GM18526 (cell line): ENCODE data around the gene ELAVL1.

Source experiments
- POLR2A ChIP-seq: IDR thresholded peaks from 3 replicates; pipeline ENCODE4 v1.6.1; 2011; ENCODE audit not compliant: insufficient read length; ENCODE audit errors: extremely low read depth

The ELAVL1 gene

DNA sequence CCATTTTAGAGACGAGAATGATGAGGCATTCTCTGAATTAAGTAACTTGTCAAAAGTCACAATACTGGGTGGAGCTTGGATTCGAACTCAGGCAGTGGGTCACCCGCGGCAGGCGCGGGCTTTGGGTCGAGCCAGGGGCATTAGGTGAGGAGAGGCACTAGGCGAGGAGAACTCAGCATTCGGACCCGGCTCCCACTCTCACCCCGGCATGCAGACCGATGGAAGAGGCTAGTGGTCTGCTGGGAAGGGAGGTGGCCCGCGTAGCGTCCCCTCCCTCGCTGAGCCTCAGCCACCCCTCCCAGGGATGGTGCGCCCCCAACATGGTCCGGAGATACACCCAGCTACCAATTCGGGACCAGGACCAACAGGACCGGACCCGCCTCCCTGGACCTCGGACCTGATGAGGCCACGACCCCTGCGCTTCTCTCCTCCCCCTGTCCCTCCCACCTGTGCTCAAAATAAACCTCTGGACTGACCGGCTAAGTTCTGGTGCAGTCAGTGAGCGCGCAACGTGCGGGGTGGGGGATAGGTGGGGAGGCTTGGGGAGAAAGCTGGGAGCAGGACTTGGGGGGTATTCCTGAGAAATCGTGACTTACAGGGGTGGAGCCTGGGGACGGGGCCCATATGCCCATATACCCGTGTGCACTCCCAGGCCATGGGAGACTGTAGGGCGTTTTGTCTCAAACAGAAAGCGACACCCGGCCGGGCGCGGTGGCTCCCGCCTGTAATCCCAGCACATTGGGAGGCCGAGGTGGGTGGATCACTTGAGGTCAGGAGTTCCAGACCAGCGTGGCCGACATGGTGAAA lies 86.6 kb downstream of the ELAVL1 start:
- TF ChIP-seq POLR2A = no peak

DNA sequence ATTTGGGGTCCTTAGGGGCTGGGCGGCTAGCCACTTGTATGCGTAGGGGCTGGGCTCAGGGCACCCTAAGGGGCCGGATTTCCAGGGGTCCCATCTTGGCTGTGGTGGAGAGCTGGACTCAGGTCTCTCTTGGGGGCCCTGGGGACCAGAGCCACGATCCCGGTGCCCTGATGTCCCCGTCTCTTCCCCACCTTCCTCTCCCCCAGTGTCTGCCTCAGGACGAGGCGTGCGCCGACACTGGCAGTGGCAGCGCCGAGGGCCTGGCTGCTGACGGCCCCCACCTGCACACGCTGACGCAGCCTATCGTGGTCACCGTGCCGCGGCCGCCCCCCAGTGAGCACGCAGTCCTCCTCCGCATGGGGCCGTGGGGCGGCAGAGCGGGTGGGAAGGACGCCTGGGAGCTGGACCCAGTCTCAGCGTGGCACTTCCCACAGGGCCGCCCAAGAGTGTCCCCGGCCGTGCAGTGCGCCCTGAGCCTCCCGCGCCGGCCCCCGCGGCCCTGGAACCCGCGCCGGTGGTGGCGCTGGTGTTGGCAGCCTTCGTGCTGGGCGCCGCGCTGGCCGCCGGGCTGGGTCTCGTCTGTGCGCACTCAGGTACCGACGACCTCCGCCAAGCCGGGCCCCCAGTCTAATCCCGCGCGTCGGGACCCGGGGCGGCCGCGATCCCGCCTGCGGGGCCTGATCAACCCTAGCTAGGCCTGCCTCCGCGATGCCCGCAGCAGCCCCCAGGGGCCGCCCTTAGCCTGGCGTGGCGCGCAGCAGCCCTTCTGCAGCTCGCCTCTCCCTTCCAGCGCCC lies 88.0 kb downstream of the ELAVL1 start:
- no peak for TF ChIP-seq POLR2A

DNA sequence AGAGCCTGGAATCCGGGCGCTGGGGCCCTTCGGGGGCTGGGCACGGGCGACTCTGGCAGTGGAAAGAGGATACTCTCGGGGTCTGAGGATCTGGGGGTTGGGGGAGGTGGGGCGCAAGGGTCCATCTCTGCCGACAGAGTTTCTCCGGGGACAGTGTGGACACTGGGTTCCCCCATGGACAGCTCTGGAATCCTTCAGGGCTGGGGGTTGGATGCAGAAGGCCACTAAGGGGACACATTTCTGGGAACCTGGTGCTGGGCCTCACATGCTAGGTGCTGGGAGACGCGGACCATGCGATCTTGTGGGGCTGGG lies 88.5 kb downstream of the ELAVL1 start:
- TF ChIP-seq POLR2A = no peak

DNA sequence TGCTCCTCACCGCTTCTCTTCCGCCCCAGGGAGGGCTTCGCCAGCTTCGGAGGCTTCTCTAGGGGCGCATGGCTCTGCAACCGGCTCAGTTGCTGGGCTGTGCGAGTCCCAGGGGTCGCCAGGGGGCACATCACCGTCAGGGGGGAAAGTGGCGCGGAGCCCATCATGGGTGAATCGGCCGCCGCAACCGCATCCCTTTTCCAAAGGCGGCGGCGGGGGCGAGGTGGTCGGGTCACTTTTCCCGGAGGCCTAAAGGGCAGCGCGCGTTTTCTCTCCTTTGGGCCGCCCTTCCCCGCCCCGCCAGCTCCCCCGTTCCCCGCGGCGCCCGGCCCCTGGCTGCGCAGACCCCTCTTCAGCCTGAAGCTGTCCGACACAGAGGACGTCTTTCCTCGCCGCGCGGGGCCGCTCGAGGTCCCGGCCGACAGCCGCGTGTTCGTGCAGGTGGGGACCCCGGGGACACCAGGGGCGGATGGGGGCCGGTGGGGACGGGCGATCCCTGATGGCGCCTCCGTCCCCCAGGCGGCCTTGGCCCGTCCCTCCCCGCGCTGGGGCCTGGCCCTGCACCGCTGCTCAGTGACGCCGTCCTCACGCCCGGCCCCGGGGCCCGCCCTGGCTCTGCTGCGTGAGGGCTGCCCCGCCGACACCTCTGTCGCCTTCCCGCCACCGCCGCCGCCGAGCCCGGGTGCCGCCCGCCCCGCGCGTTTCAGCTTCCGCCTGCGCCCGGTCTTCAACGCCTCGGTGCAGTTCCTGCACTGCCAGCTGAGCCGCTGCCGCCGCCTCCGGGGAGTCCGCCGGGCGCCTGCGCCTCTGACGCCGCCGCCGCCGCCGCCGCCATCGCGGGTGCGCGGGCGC lies 89.1 kb downstream of the ELAVL1 start:
- TF ChIP-seq POLR2A = no peak

DNA sequence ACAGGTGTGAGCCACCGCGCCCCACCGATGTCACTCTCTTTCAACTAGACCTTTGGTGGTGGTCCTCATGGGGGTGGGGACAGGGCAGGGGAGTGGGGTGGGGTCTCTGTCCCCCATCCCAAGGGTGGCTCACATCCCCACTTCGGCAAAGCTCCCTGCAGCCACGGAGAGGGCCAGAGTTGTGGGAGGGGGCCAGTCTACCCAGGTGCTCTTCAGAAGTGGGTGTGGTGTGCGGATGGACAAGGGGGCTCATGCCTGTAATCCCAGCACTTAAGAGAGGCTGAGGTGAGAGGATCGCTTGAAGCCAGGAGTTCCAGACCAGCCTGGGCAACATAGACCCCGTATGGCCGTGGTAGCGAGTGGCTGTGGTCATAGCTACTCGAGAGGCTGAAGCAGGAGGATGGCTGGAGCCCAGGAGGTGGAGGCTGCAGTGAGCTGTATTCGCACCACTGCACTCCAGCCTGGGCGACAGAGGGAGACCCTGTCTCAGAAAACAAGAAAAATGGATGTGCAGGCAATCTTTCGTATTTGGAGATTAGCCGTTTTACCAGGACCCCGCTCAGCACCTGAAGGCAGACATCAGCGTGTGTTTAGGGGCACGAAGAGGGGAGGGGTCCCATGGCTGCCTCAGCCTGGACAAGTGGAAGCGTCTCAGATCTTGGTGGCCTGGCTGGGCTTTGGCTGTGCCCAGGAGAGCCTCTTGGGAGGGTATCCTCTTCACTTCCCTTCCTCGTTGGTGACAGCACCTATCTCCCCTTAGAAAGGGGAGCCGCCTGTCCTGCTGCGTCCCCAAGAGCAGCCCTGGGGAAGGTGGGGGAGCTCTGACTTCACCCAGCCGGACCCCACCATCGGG lies 90.0 kb downstream of the ELAVL1 start:
- no peak for TF ChIP-seq POLR2A

DNA sequence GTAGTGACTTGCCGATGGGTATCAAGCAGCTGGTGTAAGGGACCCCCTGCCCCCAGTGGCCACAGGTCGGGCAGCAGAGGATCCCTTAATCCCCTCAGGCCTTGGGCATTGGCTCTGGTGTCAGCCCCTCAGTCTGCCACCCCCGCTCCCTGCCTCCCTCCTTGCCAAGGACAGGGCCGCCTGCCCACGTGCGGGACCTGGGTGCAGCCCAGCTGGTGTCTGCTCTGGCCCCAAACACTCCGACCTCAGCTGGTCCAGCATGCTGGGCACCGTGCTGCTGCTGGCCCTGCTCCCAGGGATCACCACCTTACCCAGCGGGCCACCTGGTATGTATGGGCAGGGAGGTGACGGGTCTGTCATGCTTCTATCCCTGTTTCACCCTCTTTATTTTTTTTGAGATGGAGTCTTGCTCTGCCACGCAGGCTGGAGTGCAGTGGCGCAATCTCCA lies 90.8 kb downstream of the ELAVL1 start, which contains the start of gene TGFBR3L:
Gene TGFBR3L, plus strand, starts transcription at position 233 of the 448 bp plus-strand sequence.
- TF ChIP-seq POLR2A = no peak

DNA sequence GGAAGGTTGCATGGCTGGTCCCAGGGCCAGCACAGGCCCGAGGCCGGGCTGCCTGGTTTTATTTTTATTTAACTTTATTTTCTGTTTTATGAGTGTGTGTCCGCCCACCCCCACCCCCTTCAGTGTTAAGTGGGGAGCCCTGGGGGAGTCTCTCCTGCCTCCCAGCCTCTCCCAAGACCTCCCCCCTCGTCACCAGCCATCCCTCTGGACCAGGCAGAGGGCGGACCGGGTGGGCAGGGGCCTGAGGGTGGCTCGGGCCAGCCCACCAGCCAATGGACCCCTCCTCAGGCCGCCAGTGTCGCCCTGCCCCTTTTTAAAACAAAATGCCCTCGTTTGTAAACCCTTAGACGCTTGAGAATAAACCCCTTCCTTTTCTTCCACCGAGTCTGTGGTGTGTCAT lies 91.3 kb downstream of the ELAVL1 start:
- no peak for TF ChIP-seq POLR2A

DNA sequence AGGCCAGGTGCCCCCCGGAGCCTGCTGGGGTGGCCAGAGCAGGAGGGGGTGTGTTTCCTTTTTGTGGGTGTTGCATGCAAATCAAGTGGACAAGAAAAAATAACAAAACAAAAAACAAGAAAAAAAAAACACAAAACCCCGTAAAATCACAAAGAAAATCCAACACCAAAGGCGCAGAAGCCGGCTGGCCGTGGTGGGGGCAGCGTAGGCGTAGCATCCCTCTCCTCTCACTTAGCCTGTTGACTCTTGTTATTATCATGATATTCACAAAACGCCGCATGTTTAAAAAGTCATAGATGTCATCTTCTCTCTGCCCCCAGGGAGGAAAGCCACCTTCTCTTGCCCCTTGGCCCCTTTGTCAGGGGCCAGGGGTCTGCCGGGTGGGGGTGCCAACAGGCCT lies 91.8 kb downstream of the ELAVL1 start:
- no peak for TF ChIP-seq POLR2A

DNA sequence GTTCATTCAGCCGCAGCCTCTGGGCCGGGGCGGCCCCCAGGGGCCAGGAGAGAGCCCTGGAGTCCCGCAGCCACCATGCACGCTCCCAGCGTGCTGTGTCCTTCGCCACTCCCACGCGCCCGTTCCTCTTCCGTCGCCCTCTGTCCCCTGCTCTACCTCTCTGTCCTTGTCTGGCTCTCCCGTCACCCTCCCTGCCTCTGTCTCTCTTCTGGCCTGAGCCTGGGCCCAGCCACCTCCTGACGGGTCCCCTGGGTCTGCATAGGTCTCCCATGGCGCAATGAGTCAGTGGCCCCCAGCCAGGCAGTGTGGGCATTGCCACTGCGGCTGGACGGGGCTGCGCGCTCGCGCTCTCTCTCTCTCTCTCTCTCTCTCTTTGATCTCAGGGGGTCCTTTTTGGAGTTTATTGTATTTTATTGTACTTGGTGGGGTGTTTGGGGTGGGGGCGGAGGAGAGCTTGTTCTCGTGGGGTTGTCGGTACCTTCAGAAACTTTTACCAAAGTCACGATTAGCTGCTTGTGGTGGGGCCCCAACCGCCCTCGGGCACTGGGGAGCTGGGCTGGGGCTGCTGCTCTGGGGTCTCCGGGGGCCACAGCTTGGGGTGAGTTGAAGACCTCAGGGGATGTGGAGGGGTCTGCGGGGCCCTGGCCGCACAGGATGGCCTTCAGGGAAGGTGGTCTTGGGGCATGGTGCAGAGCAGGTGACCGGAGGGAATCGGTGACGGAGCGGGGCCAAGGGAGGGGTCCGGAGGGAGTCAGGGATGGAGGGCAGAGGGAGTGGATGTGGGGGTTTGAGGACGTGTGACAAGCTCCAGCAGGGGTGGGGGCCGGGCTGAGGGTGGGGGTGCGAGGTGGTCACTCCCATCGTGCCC lies 92.5 kb downstream of the ELAVL1 start:
- TF ChIP-seq POLR2A = no peak

DNA sequence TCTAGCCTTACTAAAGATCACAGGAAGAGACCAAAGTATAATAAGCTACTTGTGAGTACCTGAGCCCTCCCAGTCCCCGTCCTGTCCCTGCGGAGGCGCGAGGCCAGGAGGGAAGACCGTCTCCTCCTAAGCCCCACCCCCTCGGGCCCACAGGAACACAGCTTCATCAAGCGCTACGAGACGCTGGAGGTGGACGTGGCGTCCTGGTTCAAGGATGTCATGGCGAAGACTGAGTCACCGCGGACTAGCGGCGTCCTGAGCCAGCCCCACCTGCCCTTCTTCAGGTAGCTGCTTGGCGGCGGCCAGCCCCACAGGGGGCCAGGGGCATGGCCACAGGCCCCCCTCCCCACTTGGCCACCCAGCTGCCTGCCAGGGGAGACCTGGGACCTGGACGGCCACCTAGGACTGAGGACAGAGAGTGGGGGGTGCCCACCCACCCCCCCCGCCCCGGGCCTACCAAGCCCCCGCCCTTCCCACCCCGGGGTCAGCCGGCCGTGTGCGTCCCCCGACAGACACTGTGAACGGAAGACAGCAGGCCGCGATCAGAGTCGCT lies 93.2 kb downstream of the ELAVL1 start:
- TF ChIP-seq POLR2A = no peak

DNA sequence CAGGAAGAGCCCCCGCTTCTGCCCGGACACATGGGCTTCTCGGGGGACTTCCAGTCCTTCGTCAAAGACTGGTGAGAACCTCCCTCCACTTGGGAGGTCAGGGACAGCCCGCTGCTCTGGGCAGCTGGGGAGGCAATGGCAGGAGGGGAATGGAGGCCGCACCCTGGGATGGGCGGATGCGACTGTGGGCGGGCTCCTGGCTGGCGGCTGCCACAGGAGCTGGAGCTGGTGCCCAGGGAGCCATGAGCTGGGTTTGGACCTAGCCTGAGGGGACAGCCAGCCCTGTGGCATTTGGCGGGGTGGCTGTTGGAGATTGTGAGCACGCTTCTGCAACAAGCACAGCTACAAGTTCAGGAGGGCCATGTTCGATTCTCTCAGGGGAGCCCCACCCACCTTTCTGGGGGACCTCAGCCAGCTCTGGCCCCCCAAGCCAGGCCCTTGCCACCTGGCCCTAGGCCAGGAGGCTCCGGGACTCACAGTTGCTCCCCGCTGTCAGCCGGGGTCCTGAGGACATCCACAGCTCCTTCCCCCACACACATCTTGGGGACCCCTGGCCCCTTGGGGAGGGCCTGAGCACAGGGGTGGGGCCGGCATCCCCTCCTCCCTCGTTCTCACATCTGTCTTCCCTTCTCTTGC lies 93.8 kb downstream of the ELAVL1 start:
- no peak for TF ChIP-seq POLR2A

DNA sequence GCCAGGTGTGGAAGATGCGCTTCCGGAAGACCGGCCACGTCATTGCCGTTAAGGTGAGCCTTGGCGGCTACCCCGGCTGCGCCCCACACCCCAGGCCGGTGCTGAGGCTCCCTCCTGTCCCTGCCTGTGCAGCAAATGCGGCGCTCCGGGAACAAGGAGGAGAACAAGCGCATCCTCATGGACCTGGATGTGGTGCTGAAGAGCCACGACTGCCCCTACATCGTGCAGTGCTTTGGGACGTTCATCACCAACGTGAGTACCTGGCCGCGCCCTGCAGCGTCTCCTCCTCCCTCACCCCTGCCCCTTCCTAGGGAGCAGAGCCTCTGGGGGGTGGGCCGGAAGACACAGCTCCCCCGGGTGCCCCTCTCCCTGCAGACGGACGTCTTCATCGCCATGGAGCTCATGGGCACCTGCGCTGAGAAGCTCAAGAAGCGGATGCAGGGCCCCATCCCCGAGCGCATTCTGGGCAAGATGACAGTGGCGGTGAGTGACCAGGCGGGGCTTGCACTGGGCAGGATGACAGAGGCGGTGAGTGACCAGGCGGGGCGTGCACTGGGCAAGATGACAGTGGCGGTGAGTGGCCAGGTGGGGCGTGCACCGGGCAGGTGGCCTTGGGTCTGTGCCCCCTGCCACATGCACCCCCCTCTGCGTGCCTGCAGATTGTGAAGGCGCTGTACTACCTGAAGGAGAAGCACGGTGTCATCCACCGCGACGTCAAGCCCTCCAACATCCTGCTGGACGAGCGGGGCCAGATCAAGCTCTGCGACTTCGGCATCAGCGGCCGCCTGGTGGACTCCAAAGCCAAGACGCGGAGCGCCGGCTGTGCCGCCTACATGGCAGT lies 94.9 kb downstream of the ELAVL1 start:
- no peak for TF ChIP-seq POLR2A
